Kidney (tissue), 14 donors: ENCODE results near the gene PRKCZ. TPM values are rescaled to one million over a fixed set of nuclear protein-coding genes. Genes with fewer than 3 reads are reported as not detected.

Source experiments
- DNase-seq, 5 donors: peaks; one replicate each; pipeline ENCODE4 v3.0.0-alpha.2; 2013 to 2020
- FAIRE-seq: peaks from 2 replicates; lab custom pipeline; 2012; peaks lifted over from hg19 to GRCh38; lab: Jason Lieb, UNC
- H3K27ac ChIP-seq, 2 donors: one replicate each; pipeline ENCODE4 v1.7.0; 2013; ENCODE audit warnings: low read depth in 2 of 2, low read length in 2 of 2, inconsistent platforms in 1 of 2
- H3K27me3 ChIP-seq: one replicate; pipeline ENCODE4 v1.7.1; 2013; ENCODE audit warnings: low read length, inconsistent platforms; ENCODE audit not compliant: control insufficient read depth, insufficient read depth
- H3K36me3 ChIP-seq, 3 donors: one replicate each; pipeline versions ENCODE4 v1.7.0 to v1.7.1; 2013; ENCODE audit warnings: low read length in 3 of 3, control low read depth in 1 of 3, inconsistent platforms in 1 of 3; ENCODE audit not compliant: insufficient read depth in 3 of 3, control insufficient read depth in 2 of 3
- H3K4me1 ChIP-seq, 3 donors: one replicate each; pipeline versions ENCODE4 v1.7.0 to v1.7.1; 2013; ENCODE audit warnings: low read length in 3 of 3, inconsistent platforms in 1 of 3, low read depth in 1 of 3; ENCODE audit not compliant: control insufficient read depth in 2 of 3, insufficient read depth in 2 of 3
- H3K4me3 ChIP-seq, 3 donors: one replicate each; pipeline versions ENCODE4 v1.7.0 to v1.8.1; 2013; ENCODE audit warnings: low read length in 3 of 3, control low read depth in 1 of 3, inconsistent platforms in 1 of 3
- H3K9ac ChIP-seq, 3 donors: one replicate each; pipeline versions ENCODE4 v1.7.0 to v1.7.1; 2013; ENCODE audit warnings: low read length in 3 of 3, control low read depth in 1 of 3, inconsistent platforms in 1 of 3
- H3K9me3 ChIP-seq, 3 donors: one replicate each; pipeline versions ENCODE4 v1.7.0 to v1.7.1; 2013; ENCODE audit warnings: low read length in 3 of 3, control low read depth in 1 of 3, inconsistent platforms in 1 of 3; ENCODE audit not compliant: control insufficient read depth in 2 of 3, insufficient read depth in 1 of 3
- intact Hi-C: fragments of 100-400 bp; cut with DNase I; formaldehyde crosslinking; loops from one replicate; pipeline ENCODE4 v1.11.1; 2022
- polyA plus RNA-seq: library from polyadenylated mRNA; stranded (reverse); fragments of 350-450 nt; fragmentation: Illumina TruSeq; extraction: RNeasy Lipid Tissue Mini Kit (QIAGEN cat#74804); gene quantifications from one replicate; pipeline ENCODE4 v1.2.3, GENCODE V29; 2014; ENCODE audit warnings: low read depth, low replicate concordance; ENCODE audit not compliant: insufficient read depth
- total RNA-seq: library from RNA; stranded (reverse); fragmentation: NEBNext Ultra II Directional; extraction: Animal tissue kit (Norgen Biotek cat#: 25700); gene quantifications from one replicate; pipeline ENCODE4 v1.2.1, GENCODE V29; 2021
- TF ChIP-seq, protein P1 (sequence below): IDR thresholded peaks from 3 replicates; pipeline ENCODE4 v1.5.1; 2012; ENCODE audit warnings: mild to moderate bottlenecking, moderate library complexity, borderline replicate concordance; ENCODE audit not compliant: insufficient read depth; ENCODE audit errors: extremely low read depth
- donor health status: control.
- donor health status: control.
- donor health status: control.
- donor health status: control.
- donor health status: control.
- donor health status: DM: yes; HTN: yes; CAD: no.
- donor health status: Normal renal cell carcinoma (clear cell type).

The PRKCZ gene
- total and polyA plus RNA-seq, 2 donors from 2014 or later = 24.7 to 42.4 TPM

- Histone ChIP-seq H3K27me3 (no peaks in the 10 kb centered on the region), H3K9ac (no peak overlapping the region), H3K4me1 (no peaks in the 10 kb centered on the region), H3K27ac (no peak overlapping the region), H3K36me3 (no peaks in the 10 kb centered on the region), H3K4me3 (no peak overlapping the region), H3K9me3 (no peaks in the 10 kb centered on the region)
- intact Hi-C loops = no loop called here
- TF ChIP-seq, protein P1, sequence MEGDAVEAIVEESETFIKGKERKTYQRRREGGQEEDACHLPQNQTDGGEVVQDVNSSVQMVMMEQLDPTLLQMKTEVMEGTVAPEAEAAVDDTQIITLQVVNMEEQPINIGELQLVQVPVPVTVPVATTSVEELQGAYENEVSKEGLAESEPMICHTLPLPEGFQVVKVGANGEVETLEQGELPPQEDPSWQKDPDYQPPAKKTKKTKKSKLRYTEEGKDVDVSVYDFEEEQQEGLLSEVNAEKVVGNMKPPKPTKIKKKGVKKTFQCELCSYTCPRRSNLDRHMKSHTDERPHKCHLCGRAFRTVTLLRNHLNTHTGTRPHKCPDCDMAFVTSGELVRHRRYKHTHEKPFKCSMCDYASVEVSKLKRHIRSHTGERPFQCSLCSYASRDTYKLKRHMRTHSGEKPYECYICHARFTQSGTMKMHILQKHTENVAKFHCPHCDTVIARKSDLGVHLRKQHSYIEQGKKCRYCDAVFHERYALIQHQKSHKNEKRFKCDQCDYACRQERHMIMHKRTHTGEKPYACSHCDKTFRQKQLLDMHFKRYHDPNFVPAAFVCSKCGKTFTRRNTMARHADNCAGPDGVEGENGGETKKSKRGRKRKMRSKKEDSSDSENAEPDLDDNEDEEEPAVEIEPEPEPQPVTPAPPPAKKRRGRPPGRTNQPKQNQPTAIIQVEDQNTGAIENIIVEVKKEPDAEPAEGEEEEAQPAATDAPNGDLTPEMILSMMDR = no peak
- peak in 1 of 5 donors; percentile 69 for DNase-seq
- FAIRE-seq = no peak
These were observed 18.4 kb upstream of the PRKCZ start for GRCh38 chr1:2031546-2032540.

DNA sequence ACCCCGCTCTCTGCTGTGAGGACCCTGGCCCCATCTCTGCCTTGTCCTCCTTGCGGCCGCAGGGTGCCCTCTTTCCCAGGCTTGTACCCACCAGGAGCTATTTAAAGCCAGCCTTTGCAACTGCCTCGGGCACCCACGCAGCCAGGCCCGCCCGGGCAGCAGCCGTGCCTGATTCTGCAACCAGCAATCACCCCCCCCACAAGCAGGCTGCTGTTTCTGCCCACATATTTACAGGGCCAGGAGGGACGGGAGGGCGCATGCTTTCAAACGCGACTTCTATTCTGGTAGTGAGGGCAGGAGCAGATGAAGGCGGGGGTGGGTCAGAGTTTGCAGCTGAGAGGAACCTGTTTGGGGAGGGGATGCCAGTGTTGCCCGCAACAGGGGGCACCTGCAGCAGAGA lies 17.5 kb upstream of the PRKCZ start:
- no peaks in the 10 kb centered on the region for H3K9me3 ChIP-seq
- no peak overlapping the region for H3K9ac ChIP-seq
- no peak overlapping the region for H3K27ac ChIP-seq
- FAIRE-seq (no peak), DNase-seq (peak in 2 of 5 donors; percentile 16 to 38)
- intact Hi-C loops = no loop called here
- H3K4me1 ChIP-seq = no peaks in the 10 kb centered on the region
- TF ChIP-seq, protein P1 = no peak
- H3K27me3 ChIP-seq = no peaks in the 10 kb centered on the region
- no peaks in the 10 kb centered on the region for H3K36me3 ChIP-seq
- H3K4me3 ChIP-seq = no peak overlapping the region

- Histone ChIP-seq H3K36me3 (no peaks in the 10 kb centered on the region), H3K9ac (no peak overlapping the region), H3K27ac (no peak overlapping the region), H3K27me3 (no peaks in the 10 kb centered on the region), H3K4me1 (no peaks in the 10 kb centered on the region), H3K4me3 (no peak overlapping the region), H3K9me3 (no peaks in the 10 kb centered on the region)
- FAIRE-seq (no peak), DNase-seq (no peak)
- TF ChIP-seq, protein P1 = no peak
- intact Hi-C loops = no loop called here
These were observed 17.0 kb upstream of the PRKCZ start for GRCh38 chr1:2033165-2033564.
